Kidney epithelial cell (primary cell): ENCODE measurements around the gene DHX58. TPM values are rescaled to one million over a fixed set of nuclear protein-coding genes. Genes with fewer than 3 reads are reported as not detected.

ENCODE experiments used
- DNase-seq: peaks from one replicate; pipeline ENCODE4 v3.0.0-alpha.2; 2010; ENCODE audit warnings: low read depth
- H3K27me3 ChIP-seq: 2 replicates; pipeline ENCODE4 v1.6.0; 2011; ENCODE audit warnings: low read length; ENCODE audit not compliant: control insufficient read depth, insufficient read depth
- H3K36me3 ChIP-seq: 2 replicates; pipeline ENCODE4 v1.5.1; 2011; ENCODE audit warnings: low read length; ENCODE audit not compliant: control insufficient read depth, insufficient read depth
- H3K4me3 ChIP-seq: 2 replicates; pipeline ENCODE4 v1.5.1; 2011; ENCODE audit warnings: low read depth, mild to moderate bottlenecking, control low read depth, low read length
- total RNA-seq: library from RNA; depleted of rRNA; stranded (reverse); fragments of >200 nt; gene quantifications from 2 replicates; pipeline ENCODE4 v1.2.3, GENCODE V29; 2015
- TF ChIP-seq, protein P1 (sequence below): IDR thresholded peaks from 2 replicates; pipeline ENCODE4 v1.5.1; 2011; ENCODE audit warnings: mild to moderate bottlenecking, moderate library complexity, low read length, control low read depth, inconsistent platforms; ENCODE audit not compliant: insufficient read depth, poor library complexity, severe bottlenecking

Gene DHX58
- total RNA-seq, 1 donor from 2014 or later: 10.0 TPM

DNA sequence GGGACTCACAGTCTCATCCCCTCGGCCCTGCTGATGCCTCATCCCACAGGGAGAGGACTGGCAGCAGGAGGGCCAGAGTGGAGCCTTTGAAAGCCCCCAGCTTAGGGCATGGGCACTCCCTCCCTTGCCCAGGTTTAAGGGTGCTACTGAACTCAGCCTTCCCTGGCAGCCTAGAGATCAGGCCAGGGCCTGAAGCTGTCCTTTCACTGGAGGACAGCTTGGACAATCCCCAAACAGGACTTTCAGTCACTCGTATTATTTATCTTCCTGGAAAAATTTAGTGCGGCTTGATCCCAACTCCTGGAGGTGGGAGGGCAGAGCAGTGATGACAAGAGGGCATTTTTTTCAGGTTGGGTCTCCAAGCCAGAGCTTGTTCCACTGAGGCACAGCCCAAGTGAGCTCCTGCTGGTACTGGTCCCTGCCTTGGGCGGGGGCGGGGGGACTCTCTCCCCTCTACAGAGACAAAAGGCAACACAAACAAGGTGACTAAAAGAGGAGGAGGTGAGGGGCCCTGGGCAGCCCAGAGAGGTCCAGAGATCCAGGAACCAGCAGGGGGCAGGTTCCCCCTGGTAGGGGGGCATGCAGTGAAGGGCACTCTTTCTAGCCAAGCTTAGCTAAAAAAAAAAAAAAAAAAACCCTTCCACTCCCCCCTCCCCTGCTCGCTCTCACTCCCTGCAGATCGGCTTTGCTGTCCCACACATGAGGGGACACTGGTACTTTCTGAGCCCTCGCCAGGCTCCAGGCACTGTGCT is 16.0 kb downstream of the DHX58 start:
- Histone ChIP-seq H3K4me3 (no peak overlapping the region), H3K27me3 (peaks cover 26% of the 10 kb centered on the region), H3K36me3 (no peaks in the 10 kb centered on the region)
- TF ChIP-seq, protein P1, sequence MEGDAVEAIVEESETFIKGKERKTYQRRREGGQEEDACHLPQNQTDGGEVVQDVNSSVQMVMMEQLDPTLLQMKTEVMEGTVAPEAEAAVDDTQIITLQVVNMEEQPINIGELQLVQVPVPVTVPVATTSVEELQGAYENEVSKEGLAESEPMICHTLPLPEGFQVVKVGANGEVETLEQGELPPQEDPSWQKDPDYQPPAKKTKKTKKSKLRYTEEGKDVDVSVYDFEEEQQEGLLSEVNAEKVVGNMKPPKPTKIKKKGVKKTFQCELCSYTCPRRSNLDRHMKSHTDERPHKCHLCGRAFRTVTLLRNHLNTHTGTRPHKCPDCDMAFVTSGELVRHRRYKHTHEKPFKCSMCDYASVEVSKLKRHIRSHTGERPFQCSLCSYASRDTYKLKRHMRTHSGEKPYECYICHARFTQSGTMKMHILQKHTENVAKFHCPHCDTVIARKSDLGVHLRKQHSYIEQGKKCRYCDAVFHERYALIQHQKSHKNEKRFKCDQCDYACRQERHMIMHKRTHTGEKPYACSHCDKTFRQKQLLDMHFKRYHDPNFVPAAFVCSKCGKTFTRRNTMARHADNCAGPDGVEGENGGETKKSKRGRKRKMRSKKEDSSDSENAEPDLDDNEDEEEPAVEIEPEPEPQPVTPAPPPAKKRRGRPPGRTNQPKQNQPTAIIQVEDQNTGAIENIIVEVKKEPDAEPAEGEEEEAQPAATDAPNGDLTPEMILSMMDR: no peak
- DNase-seq: no peak

DNA sequence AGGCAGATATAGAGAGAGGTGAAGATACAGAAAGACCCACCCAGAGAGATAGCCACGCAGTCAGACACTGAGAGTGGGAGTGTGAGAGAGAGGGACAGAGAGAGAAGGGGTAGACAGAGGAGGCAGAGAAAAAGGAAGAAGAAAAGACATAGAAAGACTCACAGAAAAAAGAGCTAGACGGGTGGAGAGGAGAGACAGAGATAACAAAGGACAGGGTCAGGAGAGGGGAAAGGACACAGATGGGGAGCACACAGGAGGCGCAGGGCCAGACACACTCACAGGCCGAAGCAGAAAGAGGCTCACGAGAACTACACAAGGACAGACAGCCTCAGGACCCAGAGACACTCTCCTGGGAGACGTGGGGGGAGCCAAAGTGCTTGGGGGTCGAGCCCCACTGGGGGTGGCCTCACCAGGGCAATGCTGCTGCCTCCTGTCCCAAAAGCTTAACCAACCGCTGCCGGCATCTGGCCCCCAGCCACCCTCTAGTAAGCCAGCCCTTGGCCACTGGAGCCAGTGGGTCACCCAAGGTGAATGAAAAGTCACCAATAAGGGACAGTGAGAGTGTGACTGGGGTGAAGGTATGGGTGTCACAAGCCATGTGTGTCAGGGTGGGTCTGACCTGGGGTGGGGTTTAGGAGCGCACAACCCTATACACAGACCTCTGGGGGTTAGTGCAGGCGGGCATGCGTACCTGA is 18.0 kb downstream of the DHX58 start:
- TF ChIP-seq, protein P1: no peak
- no peak for DNase-seq

DNA sequence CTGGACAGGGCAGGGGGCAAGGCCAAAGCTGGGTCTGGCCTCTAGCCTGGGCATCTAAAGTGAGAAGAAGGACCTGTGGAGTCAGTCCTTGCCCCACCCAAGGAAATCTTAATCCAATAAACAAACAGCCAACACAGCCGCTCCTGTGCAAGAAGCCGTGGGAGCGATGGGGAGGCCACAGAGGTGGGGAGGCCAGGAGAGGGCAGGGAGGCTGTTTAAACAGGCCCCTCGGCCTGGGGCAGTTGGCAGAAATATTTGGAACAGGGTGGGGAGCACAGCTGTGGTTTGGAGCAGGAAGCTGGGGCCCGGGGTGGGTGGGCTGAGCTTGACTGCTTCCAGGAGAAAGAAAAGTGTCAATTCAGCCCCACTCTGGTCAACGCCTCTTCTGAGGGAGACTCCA is 19.6 kb downstream of the DHX58 start:
- no peaks in the 10 kb centered on the region for H3K36me3 ChIP-seq
- no peak for DNase-seq
- no peak overlapping the region for H3K4me3 ChIP-seq
- TF ChIP-seq, protein P1: no peak
- H3K27me3 ChIP-seq: peaks cover 28% of the 10 kb centered on the region

More for the DNA sequence above, 18.0 kb downstream of the DHX58 start:
- H3K4me3 ChIP-seq: no peak overlapping the region
- peaks cover 26% of the 10 kb centered on the region for H3K27me3 ChIP-seq
- no peaks in the 10 kb centered on the region for H3K36me3 ChIP-seq

DNA sequence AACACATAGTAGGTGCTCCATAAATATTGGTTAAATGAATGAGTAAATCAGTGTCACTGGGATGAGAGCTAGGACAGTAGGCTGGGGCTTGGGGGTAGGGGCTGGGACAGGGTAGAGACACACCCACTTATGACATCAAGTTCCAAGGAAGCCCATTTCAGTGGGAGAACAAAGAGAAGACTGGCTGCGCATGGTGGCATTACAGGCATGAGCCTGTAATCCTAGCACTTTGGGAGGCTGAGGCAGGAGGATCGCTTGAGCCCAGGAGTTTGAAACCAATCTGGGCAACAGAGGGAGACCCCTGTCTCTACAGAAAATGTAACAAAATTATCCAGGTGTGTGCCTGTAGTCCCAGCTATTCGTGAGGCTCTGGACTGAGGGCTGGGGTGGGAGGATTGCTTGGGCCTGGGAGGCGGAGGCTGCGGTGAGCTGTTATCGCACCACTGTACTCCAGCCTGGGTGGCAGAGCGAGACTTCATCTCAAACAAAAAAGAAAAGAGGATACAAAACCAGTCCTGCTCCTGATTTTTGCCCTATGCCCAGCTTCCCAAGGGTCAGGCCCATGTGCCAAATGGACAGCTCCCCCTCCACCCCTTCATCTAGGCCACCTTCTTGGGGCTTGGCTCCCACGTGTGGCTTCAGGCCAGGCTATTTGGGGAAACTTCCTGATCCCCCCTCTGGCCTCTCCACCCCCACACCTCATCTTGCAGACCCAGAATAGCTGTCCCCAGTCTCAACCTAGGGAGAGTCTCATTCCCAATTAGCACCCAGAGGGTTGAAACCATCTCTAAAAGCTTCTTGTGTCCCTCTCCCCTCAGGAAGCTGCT is 21.3 kb downstream of the DHX58 start:
- H3K27me3 ChIP-seq: peaks cover 14% of the 10 kb centered on the region
- DNase-seq: no peak
- H3K4me3 ChIP-seq: no peak overlapping the region
- no peaks in the 10 kb centered on the region for H3K36me3 ChIP-seq
- TF ChIP-seq, protein P1: no peak

DNA sequence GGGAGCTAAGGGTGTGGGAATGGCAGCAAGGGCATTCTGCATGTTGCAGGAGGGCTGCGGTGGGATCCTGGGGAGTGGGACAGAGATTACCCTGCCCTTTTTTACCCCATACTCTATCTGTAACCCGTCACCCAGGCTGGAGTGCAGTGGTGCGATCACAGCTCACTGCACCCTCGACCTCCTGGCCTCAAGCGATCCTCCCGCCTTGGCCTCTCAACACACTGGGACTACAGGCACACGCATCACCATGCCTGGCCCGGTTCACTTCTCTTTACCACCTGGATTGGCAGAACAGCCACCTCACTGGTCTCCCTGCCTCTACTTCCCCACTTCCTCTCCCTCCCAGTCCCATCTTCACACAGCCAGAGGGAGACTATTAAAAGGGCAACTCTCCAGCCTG is 23.8 kb downstream of the DHX58 start:
- DNase-seq: no peak
- TF ChIP-seq, protein P1: no peak
- H3K27me3 ChIP-seq: peaks cover 11% of the 10 kb centered on the region
- H3K36me3 ChIP-seq: no peaks in the 10 kb centered on the region
- H3K4me3 ChIP-seq: no peak overlapping the region
